Measurements from ENCODE around the gene OTULINL. TPM values are rescaled to one million over a fixed set of nuclear protein-coding genes. Genes with fewer than 3 reads are reported as not detected.

Gene OTULINL
- total RNA-seq, 1 experiment from 2014 or later = 54.6 TPM

GRCh38 chr5:14598225-14598624 is 16.6 kb downstream of the OTULINL start:
- CTCF ChIA-PET = interaction anchor here (0.7 kb wide), 1 partner anchor 134 kb away, joined by 3 read pairs; no protein-coding TSS in a partner anchor
- Histone ChIP-seq H3K4me3 (ENCODE audit: low read length) (no peak overlapping the region), H3K4me2 (ENCODE audit: low read length) (no peak overlapping the region), H2AFZ (ENCODE audit: low read length) (no peak overlapping the region), H3F3A (ENCODE audit: low read length, unreplicated experiment) (no peaks in the 10 kb centered on the region), H3K79me2 (ENCODE audit: low read length) (peaks cover 69% of the 10 kb centered on the region), H3K27ac (ENCODE audit: low read length) (no peak overlapping the region), H4K20me1 (ENCODE audit: low read length) (peaks cover 52% of the 10 kb centered on the region), H3K4me1 (ENCODE audit: insufficient read depth, low read length) (peaks cover under 1% of the 10 kb centered on the region; the same call in 1 of the 2 replicates), H3K9me3 (ENCODE audit: low read length) (no peaks in the 10 kb centered on the region), H3K27me3 (ENCODE audit: low read length) (no peaks in the 10 kb centered on the region), H3K36me3 (ENCODE audit: low read depth, low read length) (peaks cover 48% of the 10 kb centered on the region), H3K9ac (ENCODE audit: low read length) (no peak overlapping the region), H3K9me2 (replicated peaks; ENCODE audit: low read length) (no peaks in the 10 kb centered on the region)
- no peak for ATAC-seq
- intact Hi-C loops (cut with micrococcal nuclease) = no loop called here
- TF ChIP-seq EZH2phosphoT487 (IDR thresholded peaks at IDR 0.05; ENCODE audit: borderline replicate concordance, low read length) (no peak), CTCF (conservative IDR thresholded peaks at IDR 0.05; ENCODE audit: low read depth, low read length) (no peak), EZH2 (IDR thresholded peaks at IDR 0.05; ENCODE audit: low read length, unreplicated experiment) (no peak)
- POLR2A ChIA-PET (ENCODE audit: unreplicated experiment) = no interaction called here
- no peak for DNase-seq
- BruUV-seq (replicated peaks) = no TSS peak

DNA sequence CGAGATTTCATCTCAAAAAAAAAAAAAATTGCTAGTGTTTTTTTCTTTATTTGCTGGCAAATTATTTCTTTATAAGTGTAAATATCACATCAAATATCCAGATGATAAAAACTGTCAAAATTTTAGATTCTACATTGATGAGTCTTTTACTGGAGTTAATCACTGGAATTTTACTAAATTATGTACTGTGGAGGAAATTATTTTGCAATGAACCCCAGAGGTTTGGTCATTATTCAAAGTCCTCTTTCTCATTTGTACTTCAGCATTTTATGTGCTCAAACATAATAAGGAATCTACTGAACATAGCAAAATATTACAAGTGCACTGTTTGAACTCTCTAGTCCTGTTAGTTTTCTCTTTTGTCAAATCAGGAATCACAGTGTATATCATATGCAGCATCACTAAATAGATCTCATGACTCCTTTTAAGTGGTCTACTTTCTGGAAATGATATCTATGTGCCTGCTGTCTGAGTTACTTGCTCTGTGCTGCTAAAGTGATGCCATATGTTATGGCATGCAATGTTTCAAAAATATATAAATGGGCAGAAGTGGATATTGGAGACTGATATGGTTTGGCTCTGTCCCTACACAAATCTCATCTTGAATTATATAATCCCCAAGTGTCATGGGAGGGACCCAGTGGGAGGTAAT is 18.0 kb downstream of the OTULINL start:
- Histone ChIP-seq H3K4me2 (ENCODE audit: low read length) (no peak overlapping the region), H3F3A (ENCODE audit: low read length, unreplicated experiment) (no peaks in the 10 kb centered on the region), H3K4me1 (ENCODE audit: insufficient read depth, low read length) (no peaks in the 10 kb centered on the region), H3K4me3 (ENCODE audit: low read length) (no peak overlapping the region), H3K9ac (ENCODE audit: low read length) (no peak overlapping the region), H3K9me3 (ENCODE audit: low read length) (no peaks in the 10 kb centered on the region), H3K9me2 (replicated peaks; ENCODE audit: low read length) (no peaks in the 10 kb centered on the region), H4K20me1 (ENCODE audit: low read length) (peaks cover 39% of the 10 kb centered on the region), H3K27ac (ENCODE audit: low read length) (no peak overlapping the region), H3K36me3 (ENCODE audit: low read depth, low read length) (peaks cover 57% of the 10 kb centered on the region), H3K27me3 (ENCODE audit: low read length) (no peaks in the 10 kb centered on the region), H3K79me2 (ENCODE audit: low read length) (peaks cover 55% of the 10 kb centered on the region), H2AFZ (ENCODE audit: low read length) (no peak overlapping the region)
- no peak for DNase-seq
- ChIA-PET CTCF (no interaction called here), POLR2A (ENCODE audit: unreplicated experiment) (no interaction called here)
- BruUV-seq (replicated peaks) = no TSS peak
- TF ChIP-seq EZH2phosphoT487 (IDR thresholded peaks at IDR 0.05; ENCODE audit: borderline replicate concordance, low read length) (no peak), EZH2 (IDR thresholded peaks at IDR 0.05; ENCODE audit: low read length, unreplicated experiment) (no peak), CTCF (conservative IDR thresholded peaks at IDR 0.05; ENCODE audit: low read depth, low read length) (no peak)
- no peak for ATAC-seq
- intact Hi-C loops (cut with micrococcal nuclease) = no loop called here

DNA sequence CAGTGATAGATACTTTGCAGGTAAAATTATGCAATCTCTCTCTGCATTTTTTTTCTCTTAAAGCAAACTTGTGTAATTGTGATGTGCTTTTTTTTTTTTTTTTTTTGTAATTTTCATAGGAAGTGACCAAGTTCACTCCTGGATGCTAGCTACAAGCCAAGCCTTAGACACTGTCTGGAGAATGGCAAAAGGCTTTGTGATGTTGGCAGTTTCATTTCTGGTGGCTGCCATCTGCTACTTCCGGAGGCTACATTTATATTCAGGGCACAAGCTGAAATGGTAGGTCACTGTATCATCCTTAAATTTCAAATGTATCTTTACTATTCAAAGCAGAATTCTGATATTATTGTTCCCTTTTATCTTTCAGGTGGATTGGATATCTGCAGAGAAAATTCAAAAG is 19.3 kb downstream of the OTULINL start:
- ATAC-seq = no peak

More for the DNA sequence above, 19.3 kb downstream of the OTULINL start:
- POLR2A ChIA-PET (ENCODE audit: unreplicated experiment) = no interaction called here
- Histone ChIP-seq H3F3A (ENCODE audit: low read length, unreplicated experiment) (no peaks in the 10 kb centered on the region), H3K9me3 (ENCODE audit: low read length) (no peaks in the 10 kb centered on the region), H3K27ac (ENCODE audit: low read length) (no peak overlapping the region), H3K4me3 (ENCODE audit: low read length) (no peak overlapping the region), H3K36me3 (ENCODE audit: low read depth, low read length) (peaks cover 62% of the 10 kb centered on the region), H3K79me2 (ENCODE audit: low read length) (peaks cover 43% of the 10 kb centered on the region), H2AFZ (ENCODE audit: low read length) (no peak overlapping the region), H4K20me1 (ENCODE audit: low read length) (peaks cover 30% of the 10 kb centered on the region), H3K9ac (ENCODE audit: low read length) (no peak overlapping the region), H3K27me3 (ENCODE audit: low read length) (no peaks in the 10 kb centered on the region), H3K9me2 (replicated peaks; ENCODE audit: low read length) (no peaks in the 10 kb centered on the region), H3K4me2 (ENCODE audit: low read length) (no peak overlapping the region), H3K4me1 (ENCODE audit: insufficient read depth, low read length) (no peaks in the 10 kb centered on the region)
- CTCF ChIA-PET = no interaction called here
- no peak for TF ChIP-seq CTCF (conservative IDR thresholded peaks at IDR 0.05; ENCODE audit: low read depth, low read length)
- TF ChIP-seq EZH2phosphoT487 (IDR thresholded peaks at IDR 0.05; ENCODE audit: borderline replicate concordance, low read length) = no peak
- no TSS peak for BruUV-seq (replicated peaks)
- intact Hi-C loops (cut with micrococcal nuclease) = no loop called here
- DNase-seq = no peak
